HG02970 (cell line): ENCODE data around the gene FAM170B.

Experiments used
- ATAC-seq: cut with Tn5 transposase; IDR thresholded peaks from one replicate; pipeline ENCODE4 v1.9.1; 2021; ENCODE audit warnings: mild to moderate bottlenecking, moderate library complexity, moderate number of reproducible peaks; ENCODE audit not compliant: unreplicated experiment, low FRiP score

The FAM170B gene

DNA sequence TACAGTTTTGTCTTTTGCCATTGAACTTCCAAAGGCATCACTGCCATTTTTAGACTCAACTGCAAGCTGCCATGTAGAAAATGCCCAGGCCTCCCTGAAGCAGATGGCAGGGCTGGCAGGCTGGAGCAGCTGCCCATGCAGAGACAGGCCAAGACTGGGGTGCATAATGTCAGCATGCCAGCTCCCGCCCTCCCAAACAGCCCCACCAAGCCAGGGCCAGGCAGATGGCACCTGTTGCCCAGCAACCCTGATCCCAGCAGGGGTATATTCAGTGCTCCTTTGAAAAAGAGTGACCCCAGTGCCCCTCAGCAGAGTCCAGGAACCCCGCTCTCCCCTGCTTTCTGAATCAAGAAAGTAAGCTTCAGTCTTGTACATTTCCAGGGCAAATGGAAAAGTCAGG, 51.1 kb downstream of the FAM170B start:
- ATAC-seq, result no peak

DNA sequence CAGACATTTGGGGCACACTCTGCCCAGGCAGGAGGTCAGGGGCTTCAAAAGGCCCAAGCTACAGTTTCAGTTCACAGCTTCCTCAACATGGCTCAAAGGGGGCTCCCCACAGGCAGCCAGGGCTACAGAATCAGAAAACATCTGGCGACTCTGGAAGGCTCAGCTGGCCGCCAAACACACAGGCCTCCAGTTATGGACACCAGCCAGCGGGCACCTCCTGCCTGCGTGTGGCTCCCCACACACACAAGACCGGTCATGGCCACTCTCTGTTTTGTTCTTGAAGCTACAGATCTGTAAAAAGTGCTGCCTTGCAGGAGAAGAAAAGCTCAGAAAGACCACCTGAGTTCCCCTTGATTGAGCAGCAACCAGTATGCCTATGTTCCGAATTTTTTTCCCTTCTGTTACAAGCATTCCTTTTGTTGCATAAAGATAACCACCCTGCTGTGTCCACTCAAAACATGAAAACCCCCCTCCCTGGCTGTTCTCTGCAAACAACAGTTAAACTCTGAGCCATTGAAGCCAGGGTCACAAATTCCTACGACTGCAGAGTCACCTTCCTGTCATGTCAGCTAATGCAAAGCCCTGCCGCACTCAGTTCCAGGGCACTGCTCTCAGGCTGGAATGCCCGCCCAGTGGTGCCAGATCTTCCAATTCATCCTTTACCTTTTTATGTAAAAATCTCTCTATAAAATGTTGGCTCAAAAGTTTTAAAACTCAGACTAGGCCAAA, 52.1 kb downstream of the FAM170B start:
- ATAC-seq, result no peak
